IPS DF 6.9 (cell line): Measurements from ENCODE around the gene WDPCP.
"Not testable (repeated sequence)": the region's sequence is repeated elsewhere in the genome, so short reads cannot be mapped to it uniquely, and the experiment has no call there.

ENCODE experiments used
- DNase-seq: peaks from one replicate; pipeline ENCODE4 v3.0.0-alpha.2; 2013; ENCODE audit warnings: low read depth, low spot score
- H3K27ac ChIP-seq: one replicate; pipeline ENCODE4 v1.5.1; 2013; ENCODE audit warnings: low read length, control low read depth
- H3K27me3 ChIP-seq: 2 replicates; pipeline ENCODE4 v1.6.1; 2013; ENCODE audit warnings: mild to moderate bottlenecking, low read length; ENCODE audit not compliant: control insufficient read depth, insufficient read depth
- H3K36me3 ChIP-seq: 2 replicates; pipeline ENCODE4 v1.6.1; 2013; ENCODE audit warnings: low read length; ENCODE audit not compliant: control insufficient read depth, insufficient read depth
- H3K4me1 ChIP-seq: 2 replicates; pipeline ENCODE4 v1.6.1; 2013; ENCODE audit warnings: low read length; ENCODE audit not compliant: control insufficient read depth, insufficient read depth
- H3K4me3 ChIP-seq: 2 replicates; pipeline ENCODE4 v1.5.1; 2013; ENCODE audit warnings: mild to moderate bottlenecking, low read length
- H3K9me3 ChIP-seq: 2 replicates; pipeline ENCODE4 v1.6.1; 2013; ENCODE audit warnings: low read length, inconsistent platforms; ENCODE audit not compliant: control insufficient read depth, insufficient read depth
- WGBS: extraction: QIAGEN DNeasy Blood & Tissue Kit; methylation state at CpG from one replicate; pipeline ENCODE4 v1.1.7; 2013; ENCODE audit warnings: mixed read lengths, missing lambda C conversion rate; ENCODE audit not compliant: insufficient read length, insufficient coverage; 5-methylcytosine and 5-hydroxymethylcytosine counted together

Gene WDPCP

GRCh38 chr2:63573026-63573425 lies 15.3 kb downstream of the WDPCP start:
- not testable (repeated sequence) for H3K27ac ChIP-seq, H3K36me3 ChIP-seq, DNase-seq, H3K9me3 ChIP-seq, H3K4me1 ChIP-seq, H3K4me3 ChIP-seq, H3K27me3 ChIP-seq
- WGBS, result no CpG with 5 or more reads among the region's 3 CpGs

- no CpG with 5 or more reads among the region's 2 CpGs for WGBS
- H3K27ac ChIP-seq, result no peak overlapping the region
- no peaks in the 10 kb centered on the region for H3K27me3 ChIP-seq
- no peak overlapping the region for H3K4me3 ChIP-seq
- no peaks in the 10 kb centered on the region for H3K4me1 ChIP-seq
- no peak for DNase-seq
- H3K36me3 ChIP-seq, result no peaks in the 10 kb centered on the region
- no peaks in the 10 kb centered on the region for H3K9me3 ChIP-seq
These were observed 16.3 kb downstream of the WDPCP start for GRCh38 chr2:63572001-63572400.

GRCh38 chr2:63571291-63571690 lies 17.0 kb downstream of the WDPCP start:
- H3K36me3 ChIP-seq, result no peaks in the 10 kb centered on the region
- H3K9me3 ChIP-seq, result no peaks in the 10 kb centered on the region
- no peaks in the 10 kb centered on the region for H3K27me3 ChIP-seq
- no CpG with 5 or more reads among the region's 2 CpGs for WGBS
- no peak overlapping the region for H3K27ac ChIP-seq
- no peak for DNase-seq
- no peak overlapping the region for H3K4me3 ChIP-seq
- no peaks in the 10 kb centered on the region for H3K4me1 ChIP-seq

GRCh38 chr2:63569740-63570139 lies 18.5 kb downstream of the WDPCP start:
- H3K4me1 ChIP-seq, result no peaks in the 10 kb centered on the region
- no peak overlapping the region for H3K27ac ChIP-seq
- H3K9me3 ChIP-seq, result no peaks in the 10 kb centered on the region

GRCh38 chr2:63562751-63563150 lies 25.5 kb downstream of the WDPCP start:
- Histone ChIP-seq H3K27me3 (no peaks in the 10 kb centered on the region), H3K4me1 (no peaks in the 10 kb centered on the region), H3K36me3 (no peaks in the 10 kb centered on the region), H3K27ac (no peak overlapping the region), H3K9me3 (no peaks in the 10 kb centered on the region), H3K4me3 (no peak overlapping the region)
- DNase-seq, result no peak

More at GRCh38 chr2:63569740-63570139, 18.5 kb downstream of the WDPCP start:
- DNase-seq, result no peak
- Histone ChIP-seq H3K36me3 (no peaks in the 10 kb centered on the region), H3K4me3 (no peak overlapping the region), H3K27me3 (no peaks in the 10 kb centered on the region)

GRCh38 chr2:63558922-63559321 lies 29.4 kb downstream of the WDPCP start:
- H3K4me1 ChIP-seq, H3K36me3 ChIP-seq, H3K27me3 ChIP-seq, H3K4me3 ChIP-seq, H3K9me3 ChIP-seq, DNase-seq, H3K27ac ChIP-seq: not testable (repeated sequence)
- WGBS, result no CpG with 5 or more reads among the region's 3 CpGs

- DNase-seq, H3K4me1 ChIP-seq, H3K4me3 ChIP-seq, H3K27ac ChIP-seq, H3K27me3 ChIP-seq, H3K9me3 ChIP-seq, H3K36me3 ChIP-seq: not testable (repeated sequence)
These were observed 30.5 kb downstream of the WDPCP start for GRCh38 chr2:63557819-63558218.

- H3K4me1 ChIP-seq, result no peaks in the 10 kb centered on the region
- DNase-seq, result no peak
- H3K9me3 ChIP-seq, result no peaks in the 10 kb centered on the region
- no peaks in the 10 kb centered on the region for H3K27me3 ChIP-seq
- no peaks in the 10 kb centered on the region for H3K36me3 ChIP-seq
- H3K4me3 ChIP-seq, result no peak overlapping the region
- H3K27ac ChIP-seq, result no peak overlapping the region
- no CpG with 5 or more reads among the region's 3 CpGs for WGBS
These were observed 32.3 kb downstream of the WDPCP start for GRCh38 chr2:63555931-63556330.

GRCh38 chr2:63555299-63555698 lies 33.0 kb downstream of the WDPCP start:
- Histone ChIP-seq H3K36me3 (no peaks in the 10 kb centered on the region), H3K4me1 (no peaks in the 10 kb centered on the region), H3K4me3 (no peak overlapping the region), H3K27me3 (no peaks in the 10 kb centered on the region), H3K27ac (no peak overlapping the region), H3K9me3 (no peaks in the 10 kb centered on the region)
- no peak for DNase-seq
- no CpG with 5 or more reads among the region's 7 CpGs for WGBS

GRCh38 chr2:63553049-63553448 lies 35.2 kb downstream of the WDPCP start:
- no CpG with 5 or more reads among the region's 4 CpGs for WGBS

GRCh38 chr2:63545023-63545422 lies 43.3 kb downstream of the WDPCP start:
- H3K4me1 ChIP-seq, result no peaks in the 10 kb centered on the region
- no peak for DNase-seq
- WGBS, result no CpG with 5 or more reads among the region's 2 CpGs
- no peaks in the 10 kb centered on the region for H3K27me3 ChIP-seq
- no peak overlapping the region for H3K27ac ChIP-seq
- no peaks in the 10 kb centered on the region for H3K9me3 ChIP-seq
- H3K36me3 ChIP-seq, result no peaks in the 10 kb centered on the region
- no peak overlapping the region for H3K4me3 ChIP-seq

More at GRCh38 chr2:63553049-63553448, 35.2 kb downstream of the WDPCP start:
- Histone ChIP-seq H3K4me3 (no peak overlapping the region), H3K4me1 (no peaks in the 10 kb centered on the region), H3K27ac (no peak overlapping the region), H3K27me3 (no peaks in the 10 kb centered on the region), H3K9me3 (no peaks in the 10 kb centered on the region), H3K36me3 (no peaks in the 10 kb centered on the region)
- DNase-seq, result no peak
